Measurements from ENCODE around the gene ADGRF3. TPM values are rescaled to one million over a fixed set of nuclear protein-coding genes. Genes with fewer than 3 reads are reported as not detected.

ADGRF3 gene
- total RNA-seq, 2 experiments from 2014 or later: 2.3 to 2.5 TPM

Other genes starting within 250 kb of the ADGRF3 start
- 1 to 10 TPM; 1.6 to 3.5 TPM for gene GAREM2, start 173.7 kb downstream of the ADGRF3 start, total RNA-seq
- 100 to 1,000 TPM; 108 to 110 TPM for gene HADHA, start 102.2 kb downstream of the ADGRF3 start, total RNA-seq
- 10 to 100 TPM; 71.4 to 72.6 TPM for gene HADHB, start 101.8 kb downstream of the ADGRF3 start, total RNA-seq
- gene SELENOI, start 646 bp downstream of the ADGRF3 start, total RNA-seq: 10 to 100 TPM; 22.9 to 31.4 TPM
- not detected for gene DRC1, start 55.1 kb upstream of the ADGRF3 start, total RNA-seq
- 10 to 100 TPM; 22.2 to 23.7 TPM for gene OTOF, start 131.3 kb upstream of the ADGRF3 start, total RNA-seq